C4-2B (cell line): ENCODE measurements around the gene KCNT2.

Experiments
- CTCF ChIP-seq: fragments of 450-650 bp; conservative IDR thresholded peaks from 2 replicates; pipeline ENCODE4 v1.5.1; 2017; ENCODE audit warnings: mild to moderate bottlenecking
- ZFX ChIP-seq: fragments of 450-650 bp; IDR thresholded peaks from 2 replicates; pipeline ENCODE4 v1.6.1; 2017

- TF ChIP-seq CTCF (no peak), ZFX (no peak)
Measured at GRCh38 chr1:196445775-196446174, 162.5 kb downstream of the KCNT2 start.
